GM18907 (cell line): Measurements from ENCODE around the gene EFNA5.
A peak's percentile ranks its signal among the peaks of the same experiment; 100 is the strongest.

Experiments
- ATAC-seq: cut with Tn5 transposase; IDR thresholded peaks from one replicate; pipeline ENCODE4 v1.9.1; 2021; ENCODE audit warnings: mild to moderate bottlenecking, moderate library complexity; ENCODE audit not compliant: unreplicated experiment

Gene EFNA5

GRCh38 chr5:107673039-107673367, 2.3 kb upstream of the EFNA5 start:
- ATAC-seq = no peak

GRCh38 chr5:107672211-107673038, 1.7 kb upstream of the EFNA5 start:
- ATAC-seq = no peak

- ATAC-seq = no peak
Measured at GRCh38 chr5:107671742-107672210, 1.0 kb upstream of the EFNA5 start.

DNA sequence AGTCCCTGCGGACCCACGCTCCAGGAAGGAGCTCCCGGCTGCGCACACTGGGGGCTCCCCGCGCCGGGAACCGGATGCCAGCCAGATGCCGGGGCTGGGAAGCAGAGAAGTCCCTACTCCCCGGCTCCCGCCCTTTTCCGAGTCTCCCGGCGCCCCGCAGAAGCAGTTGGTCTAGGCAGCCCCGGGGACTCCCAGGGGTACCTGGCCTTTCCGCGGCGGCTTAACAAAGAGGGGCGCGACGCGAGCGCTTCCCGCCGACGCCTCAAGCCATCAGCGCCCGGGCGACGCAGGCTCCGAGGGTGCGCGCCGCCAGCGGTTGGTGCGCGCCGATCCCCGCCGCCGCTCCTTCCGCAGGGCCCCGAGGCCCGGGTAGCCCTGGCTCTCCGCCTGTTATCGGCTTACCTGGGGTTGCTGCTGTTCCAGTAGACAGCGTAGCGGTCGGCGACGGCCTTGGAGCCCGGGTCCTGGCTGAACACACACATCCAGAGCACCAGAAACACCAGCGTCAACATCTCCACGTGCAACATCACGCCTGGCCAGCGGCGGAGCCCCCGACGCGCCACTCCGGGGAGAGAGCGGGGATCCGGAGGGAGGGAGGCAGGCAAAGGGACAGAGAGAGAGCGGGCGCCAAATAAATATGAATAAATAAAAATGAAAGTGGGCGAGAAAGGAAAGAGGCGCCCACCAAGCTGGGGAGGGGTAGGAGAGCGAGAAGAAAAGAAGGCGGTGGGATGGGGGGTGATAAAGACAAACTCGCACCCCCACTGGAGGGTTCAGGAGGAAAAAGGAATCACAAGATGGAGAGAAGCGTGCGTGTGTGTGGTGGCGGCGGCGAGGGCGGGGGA, 428 bp downstream of the EFNA5 start:
- peak; percentile 31 for ATAC-seq

DNA sequence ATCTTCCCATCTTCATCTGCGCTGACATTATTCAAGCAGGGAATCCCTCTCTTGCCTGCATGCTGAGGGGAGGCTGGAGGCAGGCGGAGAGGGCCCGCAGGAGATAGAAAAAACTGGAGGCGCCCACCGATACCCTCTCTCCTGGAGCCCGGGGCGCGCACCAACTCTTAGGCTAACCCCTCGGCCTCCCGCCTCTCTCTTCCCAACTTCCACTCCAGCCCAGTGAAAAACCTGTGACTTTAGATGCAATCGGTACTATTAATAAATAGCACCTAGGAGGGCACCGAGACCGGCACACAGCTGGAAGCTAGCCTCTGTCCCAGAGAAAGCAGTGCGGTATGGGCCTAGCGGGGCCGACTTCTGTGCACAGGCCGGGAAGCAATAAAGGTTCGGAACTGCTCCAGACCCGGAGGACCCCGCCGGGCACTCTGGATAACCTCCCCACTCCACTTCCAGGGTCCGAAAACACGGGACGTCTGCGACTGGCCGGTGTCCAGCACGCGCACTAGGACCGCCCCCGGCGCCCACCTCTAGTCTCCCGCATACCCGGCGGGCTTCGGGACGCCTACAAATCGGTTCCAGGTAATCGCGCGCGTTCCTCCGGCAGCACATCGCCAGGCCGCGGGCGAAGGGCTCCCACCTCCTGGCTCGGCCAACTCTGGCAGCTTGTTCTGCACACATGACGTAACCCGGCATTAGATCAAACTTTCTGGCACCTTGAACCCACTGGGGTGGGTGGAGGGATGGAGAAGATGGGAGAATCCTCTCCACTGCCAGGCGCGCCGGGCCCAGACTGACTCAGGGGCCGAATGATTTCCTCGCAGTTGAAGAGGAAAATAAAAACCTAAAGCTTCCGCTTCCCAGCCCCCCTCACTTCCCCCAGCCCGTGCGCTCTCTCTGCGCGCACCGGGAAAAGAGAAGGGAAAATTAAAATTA, 1.4 kb downstream of the EFNA5 start:
- no peak for ATAC-seq

DNA sequence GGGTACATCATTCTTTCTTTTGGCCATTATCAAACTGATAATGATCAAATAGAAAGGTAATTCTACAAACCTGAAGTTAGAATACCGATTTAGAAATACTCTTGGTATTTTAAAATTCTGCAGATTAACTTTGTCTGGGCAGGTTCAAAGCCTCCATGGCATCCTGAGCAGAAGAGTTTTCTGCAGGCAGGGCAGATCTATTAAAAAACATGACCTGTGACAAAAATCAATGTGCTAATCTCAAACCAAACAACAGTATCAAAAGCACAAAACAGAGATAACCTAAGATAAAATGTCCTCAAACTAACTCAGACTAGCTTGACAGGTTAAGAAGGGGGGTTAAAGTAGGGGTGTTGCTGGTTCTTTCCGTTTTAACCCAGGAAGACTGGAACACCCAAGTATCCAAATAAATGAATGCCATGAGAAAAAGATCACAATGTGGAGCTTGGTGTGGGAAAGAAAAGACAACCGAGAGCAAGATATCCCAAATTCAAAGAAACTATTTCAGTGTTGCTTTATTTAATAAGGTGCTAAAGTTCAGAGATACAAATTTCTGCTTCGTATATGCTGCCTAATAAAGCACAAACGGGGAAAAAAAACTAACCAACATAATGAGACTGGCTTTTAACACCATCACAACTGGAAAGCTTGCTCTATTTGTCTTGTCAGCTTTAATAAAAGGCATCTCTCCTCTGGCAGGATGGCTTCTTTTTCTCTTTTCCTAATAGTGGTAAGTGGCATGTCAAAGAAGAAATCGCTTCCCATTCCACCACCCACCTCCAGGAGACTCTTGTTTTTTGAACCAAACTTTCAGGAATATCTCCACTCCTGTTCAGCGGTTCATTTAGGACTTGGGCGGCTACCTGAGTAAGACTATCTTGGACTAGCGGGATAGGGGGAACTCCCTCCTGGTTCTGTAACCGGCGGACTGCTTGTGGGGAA, 2.3 kb downstream of the EFNA5 start:
- no peak for ATAC-seq

GRCh38 chr5:107666051-107666655, 4.6 kb downstream of the EFNA5 start:
- no peak for ATAC-seq

- no peak for ATAC-seq
Measured at GRCh38 chr5:107665036-107665570, 5.6 kb downstream of the EFNA5 start.

- ATAC-seq = no peak
Measured at GRCh38 chr5:107663697-107664096, 7.0 kb downstream of the EFNA5 start.

DNA sequence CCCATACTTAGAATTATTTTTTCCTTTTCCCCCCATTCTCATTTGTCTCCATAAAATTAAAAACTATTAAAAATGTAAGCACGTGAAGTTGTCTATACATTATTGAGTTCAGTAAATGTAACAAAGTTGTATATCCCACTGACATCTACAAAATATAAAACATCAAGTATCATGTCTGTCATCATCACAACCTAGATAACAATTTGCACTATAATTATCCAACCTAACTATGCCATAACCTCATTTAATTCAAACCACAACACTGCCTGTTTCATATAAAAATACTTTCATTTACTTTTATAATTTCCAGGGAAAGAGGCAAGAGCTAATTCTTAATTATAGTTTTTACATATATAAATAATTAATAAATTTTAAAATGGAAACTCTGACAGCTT, 9.1 kb downstream of the EFNA5 start:
- ATAC-seq = no peak

GRCh38 chr5:107661038-107661649, 9.6 kb downstream of the EFNA5 start:
- ATAC-seq = no peak

GRCh38 chr5:107658528-107658927, 12.2 kb downstream of the EFNA5 start:
- no peak for ATAC-seq

GRCh38 chr5:107655831-107656230, 14.9 kb downstream of the EFNA5 start:
- ATAC-seq = no peak

GRCh38 chr5:107654827-107655226, 15.9 kb downstream of the EFNA5 start:
- ATAC-seq = no peak

- ATAC-seq = no peak
Measured at GRCh38 chr5:107653685-107654084, 17.1 kb downstream of the EFNA5 start.

DNA sequence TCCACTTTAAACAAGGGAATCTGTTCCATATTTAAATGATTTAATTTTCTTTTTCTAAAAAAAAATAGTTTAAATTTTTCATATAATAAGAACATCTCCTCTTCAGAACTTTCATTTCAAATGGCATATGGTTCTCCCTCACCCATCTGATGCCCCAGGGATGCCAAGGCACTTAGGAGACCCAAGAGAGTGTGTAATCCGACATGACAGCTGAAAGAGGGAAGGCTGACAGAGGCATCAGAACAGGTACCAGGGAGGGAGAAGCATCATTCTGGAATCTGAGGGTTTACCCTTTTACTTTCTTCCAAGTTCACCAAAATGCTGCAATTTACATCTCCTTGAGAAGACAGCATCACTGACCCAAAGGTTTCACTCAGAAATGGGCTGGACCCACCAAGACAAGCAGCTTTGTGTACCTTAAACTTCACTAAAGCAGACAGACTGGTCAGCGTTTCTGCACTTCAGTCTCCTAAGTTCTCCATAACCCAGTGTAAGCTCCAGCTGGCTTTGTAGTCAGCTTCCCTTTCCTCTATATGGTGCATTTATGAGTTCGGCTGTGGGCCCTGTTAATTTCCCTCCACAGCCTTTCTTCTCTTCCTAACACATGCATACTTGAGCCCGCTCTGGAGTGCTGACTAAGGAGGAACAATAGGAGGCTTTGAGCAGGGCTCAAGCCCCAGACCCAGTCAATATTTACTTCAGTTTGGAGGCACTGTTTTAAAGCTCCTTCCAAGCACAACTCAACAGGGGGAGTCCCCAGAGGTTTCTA, 17.7 kb downstream of the EFNA5 start:
- no peak for ATAC-seq

DNA sequence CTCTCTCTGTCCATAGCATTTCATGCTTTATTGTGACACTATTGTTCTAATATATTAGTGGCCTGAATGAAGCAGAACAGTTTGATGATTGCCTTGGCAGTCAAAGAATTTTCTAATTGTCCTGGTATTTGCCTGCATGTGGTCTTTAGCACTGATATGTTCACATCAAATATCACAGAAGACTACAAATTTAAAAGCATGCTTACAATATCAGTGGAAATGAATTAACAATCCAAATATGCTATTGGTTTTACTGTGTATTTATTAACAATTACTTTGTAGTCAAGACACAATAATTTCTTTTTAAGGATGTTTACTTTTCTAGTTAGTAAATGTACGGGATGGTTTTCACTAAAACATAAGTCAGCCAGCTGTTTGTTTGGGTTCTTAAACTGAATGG, 18.3 kb downstream of the EFNA5 start:
- ATAC-seq = no peak

GRCh38 chr5:107651325-107651724, 19.4 kb downstream of the EFNA5 start:
- ATAC-seq = no peak
